Measurements from ENCODE around the gene VAV3. TPM values are rescaled to one million over a fixed set of nuclear protein-coding genes. Genes with fewer than 3 reads are reported as not detected.

Gene VAV3
- total and polyA plus RNA-seq, 2 of the 8 experiments (the other 6 are each of a cell fraction or from before 2014, with no cell fraction given) = 2.9 to 7.9 TPM

- H3K18ac ChIP-seq (ENCODE audit: extremely low read depth, low read length) = no peak overlapping the region
- FAIRE-seq (no peak), DNase-seq (ENCODE audit: low read depth in 1 of 2, low spot score in 2 of 2) (no peak)
- no peak overlapping the region for H3K4ac ChIP-seq (replicated peaks; ENCODE audit: insufficient read length, low read depth, low read length)
- no peaks in the 10 kb centered on the region for H3K79me2 ChIP-seq (ENCODE audit: control insufficient read depth in 1 of 2, insufficient read depth in 2 of 2, low read length in 2 of 2)
- H3K23ac ChIP-seq (ENCODE audit: insufficient read length) = no peak overlapping the region
- no peaks in the 10 kb centered on the region for H3K9me3 ChIP-seq (ENCODE audit: insufficient read depth in 2 of 2, low read depth in 1 of 2, low read length in 1 of 2)
- peaks cover 0 to 4% (median 0%) of the 10 kb centered on the region in 4 experiments; a peak in 1 of 7 replicates for H3K4me1 ChIP-seq (replicated peaks in 1 of 4; ENCODE audit: control insufficient read depth in 3 of 4, insufficient read depth in 4 of 4, low read length in 3 of 4)
- no peak overlapping the region for H2BK120ac ChIP-seq (replicated peaks; ENCODE audit: low read depth, low read length)
- no peak overlapping the region for H2AK5ac ChIP-seq (ENCODE audit: low read depth, low read length)
- H3K36me3 ChIP-seq (ENCODE audit: control insufficient read depth in 2 of 4, insufficient read depth in 4 of 4, low read length in 3 of 4) = no peaks in the 10 kb centered on the region
- no peak overlapping the region for H2AFZ ChIP-seq (ENCODE audit: low read length)
- no peak overlapping the region for H2BK20ac ChIP-seq (ENCODE audit: low read length)
- H3K14ac ChIP-seq (ENCODE audit: insufficient read length) = no peak overlapping the region
- no peak overlapping the region for H2BK12ac ChIP-seq (ENCODE audit: low read depth, low read length)
- H3K79me1 ChIP-seq (ENCODE audit: low read depth, low read length) = no peaks in the 10 kb centered on the region
- no peaks in the 10 kb centered on the region for H4K20me1 ChIP-seq (replicated peaks in 1 of 2; ENCODE audit: control insufficient read depth in 1 of 2, insufficient read depth in 2 of 2, low read length in 2 of 2)
- no peaks in the 10 kb centered on the region for H3K23me2 ChIP-seq (ENCODE audit: low read depth, low read length)
- H3K27me3 ChIP-seq (replicated peaks in 1 of 4; ENCODE audit: control insufficient read depth in 3 of 4, extremely low read depth in 1 of 4, insufficient read depth in 3 of 4, low read length in 3 of 4) = no peaks in the 10 kb centered on the region
- no peak overlapping the region for H4K5ac ChIP-seq (ENCODE audit: insufficient read length, low read depth, low read length)
- 90% methylated on average over 7 of the region's 7 CpGs; no CpG with 5 or more reads in 1 of the 2 experiments for WGBS, 2 experiments (ENCODE audit: extremely low coverage in 1 of 2, insufficient coverage in 1 of 2, insufficient read length in 1 of 2, insufficient replicate concordance in 2 of 2, low coverage in 1 of 2, low lambda C conversion rate in 2 of 2, missing lambda C conversion rate in 1 of 2)
- H3K9ac ChIP-seq (replicated peaks in 1 of 4; ENCODE audit: extremely low read depth in 1 of 4, low read depth in 3 of 4, low read length in 3 of 4) = no peak overlapping the region
- ChIA-PET POLR2A (ENCODE audit: partially characterized antibody) (interaction anchor here (0.9 kb wide), 1 partner anchor 329 kb away, joined by 3 read pairs; no protein-coding TSS in a partner anchor), CTCF (ENCODE audit: partially characterized antibody) (interaction anchor here (0.7 to 2.1 kb wide), 6 partner anchors 10 to 347 kb away, joined by 3 to 24 read pairs (median 3); no protein-coding TSS in a partner anchor)
- H3K27ac ChIP-seq (ENCODE audit: low read depth, low read length) = no peak overlapping the region
- no peak overlapping the region for H3K4me3 ChIP-seq (ENCODE audit: extremely low read depth in 1 of 4, insufficient read depth in 2 of 4, low read depth in 3 of 4, low read length in 4 of 4)
- no peak overlapping the region for H3K56ac ChIP-seq (replicated peaks; ENCODE audit: insufficient read length, low read depth, low read length)
- H2BK5ac ChIP-seq (ENCODE audit: low read depth, low read length) = no peak overlapping the region
- H3K4me2 ChIP-seq (ENCODE audit: insufficient read depth in 1 of 2, low read depth in 2 of 2, low read length in 2 of 2) = no peak overlapping the region
- no peak overlapping the region for H4K91ac ChIP-seq (replicated peaks; ENCODE audit: insufficient read length, low read length)
- H4K8ac ChIP-seq (ENCODE audit: extremely low read depth, insufficient read depth, low read length) = no peak overlapping the region
- H2BK15ac ChIP-seq (ENCODE audit: low read length) = no peak overlapping the region
- TF ChIP-seq HDAC6 (IDR thresholded peaks at IDR 0.05; ENCODE audit: low read depth, low read length) = no peak
- TF ChIP-seq SIN3A (conservative IDR thresholded peaks at IDR 0.05 in 1 of 2, IDR thresholded peaks at IDR 0.05 in 1 of 2; ENCODE audit: low read depth in 1 of 2, low read length in 2 of 2) = no peak
- no peak for TF ChIP-seq TAF7 (optimal IDR thresholded peaks at IDR 0.05; ENCODE audit: borderline replicate concordance, low read depth, low read length)
- no peak for TF ChIP-seq CTCF (IDR thresholded peaks at IDR 0.05; ENCODE audit: control extremely low read depth in 1 of 3, insufficient read depth in 1 of 3, low read depth in 1 of 3, low read length in 3 of 3)
- TF ChIP-seq YY1 (IDR thresholded peaks at IDR 0.05; ENCODE audit: low read depth, low read length) = no peak
- TF ChIP-seq POLR2A (IDR thresholded peaks at IDR 0.05; ENCODE audit: control extremely low read depth in 1 of 2, low read depth in 2 of 2, low read length in 2 of 2) = no peak
- TF ChIP-seq CBX8 (IDR thresholded peaks at IDR 0.05; ENCODE audit: borderline replicate concordance, low read depth, low read length) = no peak
- TF ChIP-seq CEBPB (IDR thresholded peaks at IDR 0.05; ENCODE audit: low read depth, low read length) = no peak
- no peak for TF ChIP-seq ASH2L (IDR thresholded peaks at IDR 0.05; ENCODE audit: low read length)
- no peak for TF ChIP-seq HDAC2 (IDR thresholded peaks at IDR 0.05; ENCODE audit: borderline replicate concordance in 1 of 2, low read depth in 2 of 2, low read length in 2 of 2)
These were observed 171.0 kb downstream of the VAV3 start for GRCh38 chr1:107793896-107794453.
